ENCODE measurements around the gene DST. TPM values are rescaled to one million over a fixed set of nuclear protein-coding genes. Genes with fewer than 3 reads are reported as not detected.

Gene DST
- total and polyA plus RNA-seq, 2 donors (not counting 1 experiment from before 2014, with no cell fraction given): 1.5 to 1.9 TPM

DNA sequence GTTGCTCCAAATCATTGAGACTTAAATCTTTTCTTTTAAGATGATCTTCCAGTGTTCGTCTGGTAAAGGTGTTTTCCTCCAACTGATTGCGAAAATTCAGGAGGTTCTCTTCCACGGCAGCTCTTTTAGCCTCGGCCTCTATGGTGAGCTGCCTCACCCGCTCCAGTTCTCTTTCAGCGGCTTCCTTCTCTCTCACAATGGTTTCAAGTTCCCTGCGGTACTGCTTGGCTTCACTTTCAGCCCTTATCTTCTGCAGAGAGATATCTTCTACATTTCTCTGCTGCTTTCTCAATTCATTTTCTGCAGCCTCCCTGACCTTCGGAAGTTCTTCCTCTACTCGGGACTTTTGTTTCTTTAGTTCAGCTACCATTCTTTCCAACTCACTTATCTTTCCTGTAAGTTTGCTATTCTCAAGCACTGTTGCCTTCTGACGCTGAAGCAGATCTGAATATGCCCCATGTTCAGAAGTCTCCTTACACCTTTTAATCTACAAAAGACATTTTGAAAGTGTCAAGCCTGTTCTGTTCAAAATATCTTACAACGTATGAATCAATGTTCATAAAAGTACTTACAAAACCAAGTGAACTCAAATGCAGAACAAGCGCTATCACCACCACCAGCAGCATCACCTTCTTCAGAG, 22.3 kb downstream of the DST start:
- Histone ChIP-seq H3K9me3 (ENCODE audit: control extremely low read depth in 1 of 3, control insufficient read depth in 2 of 3, insufficient read depth in 1 of 3, low read length in 2 of 3) (no peaks in the 10 kb centered on the region), H4K20me1 (ENCODE audit: control insufficient read depth, insufficient read depth, low read length, poor library complexity, severe bottlenecking) (no peaks in the 10 kb centered on the region), H3K27ac (ENCODE audit: low read length in 2 of 2) (no peak overlapping the region), H3K9ac (ENCODE audit: low read length) (no peak overlapping the region), H3K4me2 (replicated peaks; ENCODE audit: low read depth, low read length, poor library complexity, severe bottlenecking) (no peak overlapping the region), H3K4me3 (ENCODE audit: control extremely low read depth in 1 of 5, extremely low read depth in 1 of 5, insufficient read depth in 1 of 5, low read depth in 2 of 5, low read length in 4 of 5) (no peak overlapping the region), H3K36me3 (replicated peaks in 1 of 2; ENCODE audit: control extremely low read depth in 1 of 2, control insufficient read depth in 1 of 2, extremely low read depth in 1 of 2, insufficient read depth in 2 of 2, low read length in 1 of 2) (no peaks in the 10 kb centered on the region), H3K27me3 (replicated peaks in 1 of 4; ENCODE audit: control extremely low read depth in 1 of 4, control insufficient read depth in 3 of 4, insufficient read depth in 4 of 4, low read length in 3 of 4) (no peaks in the 10 kb centered on the region), H2AFZ (ENCODE audit: insufficient read depth, low read depth, low read length, poor library complexity, severe bottlenecking) (no peak overlapping the region), H3K4me1 (ENCODE audit: control insufficient read depth in 2 of 2, insufficient read depth in 2 of 2, low read length in 2 of 2) (no peaks in the 10 kb centered on the region), H3K79me2 (ENCODE audit: control insufficient read depth, insufficient read depth, low read length) (no peaks in the 10 kb centered on the region)
- no peak overlapping the region for H3K27ac Mint-ChIP-seq
- 95% methylated on average over 12 of the region's 12 CpGs for WGBS (ENCODE audit: insufficient coverage)
- TF ChIP-seq, protein P1, sequence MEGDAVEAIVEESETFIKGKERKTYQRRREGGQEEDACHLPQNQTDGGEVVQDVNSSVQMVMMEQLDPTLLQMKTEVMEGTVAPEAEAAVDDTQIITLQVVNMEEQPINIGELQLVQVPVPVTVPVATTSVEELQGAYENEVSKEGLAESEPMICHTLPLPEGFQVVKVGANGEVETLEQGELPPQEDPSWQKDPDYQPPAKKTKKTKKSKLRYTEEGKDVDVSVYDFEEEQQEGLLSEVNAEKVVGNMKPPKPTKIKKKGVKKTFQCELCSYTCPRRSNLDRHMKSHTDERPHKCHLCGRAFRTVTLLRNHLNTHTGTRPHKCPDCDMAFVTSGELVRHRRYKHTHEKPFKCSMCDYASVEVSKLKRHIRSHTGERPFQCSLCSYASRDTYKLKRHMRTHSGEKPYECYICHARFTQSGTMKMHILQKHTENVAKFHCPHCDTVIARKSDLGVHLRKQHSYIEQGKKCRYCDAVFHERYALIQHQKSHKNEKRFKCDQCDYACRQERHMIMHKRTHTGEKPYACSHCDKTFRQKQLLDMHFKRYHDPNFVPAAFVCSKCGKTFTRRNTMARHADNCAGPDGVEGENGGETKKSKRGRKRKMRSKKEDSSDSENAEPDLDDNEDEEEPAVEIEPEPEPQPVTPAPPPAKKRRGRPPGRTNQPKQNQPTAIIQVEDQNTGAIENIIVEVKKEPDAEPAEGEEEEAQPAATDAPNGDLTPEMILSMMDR (IDR thresholded peaks at IDR 0.05): no peak
- no peak for TF ChIP-seq EZH2 (IDR thresholded peaks at IDR 0.05; ENCODE audit: borderline replicate concordance, insufficient read depth, low read depth, low read length, poor library complexity, severe bottlenecking)
- ChIA-PET CTCF (no interaction called here), POLR2A (no interaction called here)
- H3K4me3 Mint-ChIP-seq: no peak overlapping the region
- no peaks in the 10 kb centered on the region for H3K27me3 Mint-ChIP-seq
- no peak for ATAC-seq (ENCODE audit: low read depth)
- H3K9me3 Mint-ChIP-seq (ENCODE audit: insufficient read depth): no peaks in the 10 kb centered on the region
- intact Hi-C loops (cut with micrococcal nuclease): no loop called here
- no peaks in the 10 kb centered on the region for H3K4me1 Mint-ChIP-seq
- no peak for DNase-seq

DNA sequence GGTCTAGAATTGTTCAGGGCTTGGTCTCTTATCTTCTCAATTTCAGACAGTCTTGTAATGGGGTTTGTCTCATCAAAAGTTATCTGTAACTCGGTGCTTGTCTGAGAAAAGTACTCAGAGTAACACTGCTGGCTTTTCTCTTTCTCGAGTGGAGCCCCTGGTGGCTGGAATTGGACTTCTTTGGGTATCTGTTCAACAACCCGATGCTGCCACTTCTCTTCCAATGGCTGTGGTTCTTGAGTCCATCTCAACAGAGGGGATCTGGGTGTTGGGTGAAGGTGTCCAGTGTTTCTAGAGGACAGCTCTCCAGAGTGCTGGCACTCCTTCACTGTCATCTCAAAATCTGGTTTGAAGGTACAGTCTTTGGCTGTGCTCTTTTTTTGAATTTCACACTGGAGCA, 24.6 kb downstream of the DST start:
- no peaks in the 10 kb centered on the region for H3K79me2 ChIP-seq (ENCODE audit: control insufficient read depth, insufficient read depth, low read length)
- Mint-ChIP-seq H3K4me1 (no peaks in the 10 kb centered on the region), H3K27ac (no peak overlapping the region), H3K4me3 (no peak overlapping the region), H3K9me3 (ENCODE audit: insufficient read depth) (no peaks in the 10 kb centered on the region), H3K27me3 (no peaks in the 10 kb centered on the region)
- H2AFZ ChIP-seq (ENCODE audit: insufficient read depth, low read depth, low read length, poor library complexity, severe bottlenecking): no peak overlapping the region
- H3K27me3 ChIP-seq (replicated peaks in 1 of 4; ENCODE audit: control extremely low read depth in 1 of 4, control insufficient read depth in 3 of 4, insufficient read depth in 4 of 4, low read length in 3 of 4): no peaks in the 10 kb centered on the region
- POLR2A ChIA-PET: no interaction called here
- H3K9me3 ChIP-seq (ENCODE audit: control extremely low read depth in 1 of 3, control insufficient read depth in 2 of 3, insufficient read depth in 1 of 3, low read length in 2 of 3): no peaks in the 10 kb centered on the region
- DNase-seq (no peak), ATAC-seq (ENCODE audit: low read depth) (no peak)
- no peak overlapping the region for H3K9ac ChIP-seq (ENCODE audit: low read length)
- no peaks in the 10 kb centered on the region for H4K20me1 ChIP-seq (ENCODE audit: control insufficient read depth, insufficient read depth, low read length, poor library complexity, severe bottlenecking)
- intact Hi-C loops (cut with micrococcal nuclease): no loop called here
- TF ChIP-seq EZH2 (IDR thresholded peaks at IDR 0.05; ENCODE audit: borderline replicate concordance, insufficient read depth, low read depth, low read length, poor library complexity, severe bottlenecking): no peak
- TF ChIP-seq, protein P1 (IDR thresholded peaks at IDR 0.05): no peak
- no peaks in the 10 kb centered on the region for H3K36me3 ChIP-seq (replicated peaks in 1 of 2; ENCODE audit: control extremely low read depth in 1 of 2, control insufficient read depth in 1 of 2, extremely low read depth in 1 of 2, insufficient read depth in 2 of 2, low read length in 1 of 2)
- no peak overlapping the region for H3K4me3 ChIP-seq (ENCODE audit: control extremely low read depth in 1 of 5, extremely low read depth in 1 of 5, insufficient read depth in 1 of 5, low read depth in 2 of 5, low read length in 4 of 5)
- H3K4me1 ChIP-seq (ENCODE audit: control insufficient read depth in 2 of 2, insufficient read depth in 2 of 2, low read length in 2 of 2): no peaks in the 10 kb centered on the region
- WGBS (ENCODE audit: insufficient coverage): 89% methylated on average over 3 of the region's 3 CpGs
- no peak overlapping the region for H3K27ac ChIP-seq (ENCODE audit: low read length in 2 of 2)
- no peak overlapping the region for H3K4me2 ChIP-seq (replicated peaks; ENCODE audit: low read depth, low read length, poor library complexity, severe bottlenecking)
- CTCF ChIA-PET: interaction anchor here (1.1 kb wide), 1 partner anchor 9 kb away, joined by 3 read pairs; no protein-coding TSS in a partner anchor

All from B cell (primary cell).